H7 (cell line): Measurements from ENCODE around the gene USP2. TPM values are rescaled to one million over a fixed set of nuclear protein-coding genes. Genes with fewer than 3 reads are reported as not detected.

ENCODE experiments used
- DNase-seq: peaks from one replicate; pipeline ENCODE4 v3.0.0; 2012
- H3K27me3 ChIP-seq: 2 replicates; pipeline ENCODE4 v1.6.0; 2011; ENCODE audit warnings: mild to moderate bottlenecking, low read length; ENCODE audit not compliant: control insufficient read depth, insufficient read depth
- H3K36me3 ChIP-seq: replicated peaks from 2 replicates; pipeline ENCODE4 v1.5.1; 2011; ENCODE audit warnings: low read length; ENCODE audit not compliant: control insufficient read depth, insufficient read depth
- H3K4me3 ChIP-seq: 2 replicates; pipeline ENCODE4 v1.5.1; 2011; ENCODE audit warnings: low read depth, mild to moderate bottlenecking, control low read depth, low read length, moderate library complexity; ENCODE audit not compliant: insufficient read depth
- total RNA-seq: library from RNA; depleted of rRNA; stranded (reverse); fragments of >200 nt; shearing (Covaris generic); gene quantifications from 2 replicates; pipeline ENCODE4 v1.2.3, GENCODE V29; 2014

The USP2 gene
- total RNA-seq, 1 experiment from 2014 or later: 2.8 TPM

DNA sequence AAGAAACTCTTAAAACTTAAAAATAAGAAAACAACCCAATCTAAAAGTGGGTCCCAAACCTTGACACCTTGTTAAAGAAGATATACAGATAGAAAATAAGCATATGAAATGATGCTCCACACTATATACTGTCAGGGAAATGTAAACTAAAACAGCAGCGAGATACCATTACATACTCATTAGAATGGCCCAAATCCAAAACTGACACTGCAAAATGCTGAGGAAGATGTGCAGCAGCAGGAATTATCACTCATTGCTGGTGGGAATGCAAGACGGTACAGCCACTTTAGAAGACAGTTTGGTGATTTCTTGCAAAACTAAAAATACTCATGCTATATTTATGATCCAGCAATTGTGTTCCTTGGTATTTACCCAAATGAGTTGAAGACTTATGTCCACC is 52.2 kb downstream of the USP2 start:
- no peak overlapping the region for H3K4me3 ChIP-seq
- no peaks in the 10 kb centered on the region for H3K27me3 ChIP-seq
- no peaks in the 10 kb centered on the region for H3K36me3 ChIP-seq
- no peak for DNase-seq

DNA sequence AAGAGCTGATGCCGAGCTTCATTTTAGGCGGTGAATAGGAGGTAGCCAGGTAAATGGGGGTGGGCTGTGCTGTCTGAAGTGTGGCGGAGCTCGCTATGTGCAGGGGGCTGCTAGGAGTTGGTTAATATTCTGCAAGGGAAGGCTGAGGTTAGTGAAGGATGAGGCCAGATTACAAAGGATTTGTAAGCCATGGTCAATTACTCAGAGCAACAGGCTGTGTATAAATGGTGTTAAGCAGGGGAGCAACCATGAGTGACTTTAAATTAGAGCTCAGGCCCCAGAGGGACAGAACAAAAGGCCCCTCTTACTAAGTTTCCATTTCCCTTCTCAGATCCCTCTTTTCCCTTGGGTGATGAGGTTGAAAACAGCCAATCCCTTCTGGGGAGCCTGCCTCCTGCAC is 57.3 kb downstream of the USP2 start:
- H3K27me3 ChIP-seq: no peaks in the 10 kb centered on the region
- DNase-seq: no peak
- H3K36me3 ChIP-seq: no peaks in the 10 kb centered on the region
- H3K4me3 ChIP-seq: no peak overlapping the region

DNA sequence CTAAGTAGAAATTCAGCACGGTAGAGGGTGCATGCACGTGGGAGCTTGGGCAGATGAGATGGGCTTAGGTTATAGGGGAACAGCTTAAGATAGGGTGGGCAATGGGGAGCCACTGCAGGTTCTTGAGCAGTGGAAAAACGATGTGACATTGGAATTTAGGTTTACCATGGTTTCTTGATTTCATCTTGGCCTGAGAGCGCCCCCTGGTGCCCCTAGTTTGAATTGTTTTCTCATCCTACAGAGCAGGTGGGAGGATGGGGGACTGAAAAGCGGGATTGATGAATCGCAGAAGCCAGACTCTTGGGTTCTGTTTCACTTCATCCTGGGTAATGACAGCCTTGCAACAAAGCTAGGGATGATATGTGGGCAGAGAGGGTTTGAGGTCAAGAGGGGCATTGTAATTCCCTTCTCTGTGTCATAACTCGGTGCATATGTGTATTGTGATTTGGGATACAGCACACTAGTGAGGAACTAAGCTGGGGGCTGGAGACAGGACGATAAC is 57.9 kb downstream of the USP2 start:
- Histone ChIP-seq H3K36me3 (no peaks in the 10 kb centered on the region), H3K4me3 (no peak overlapping the region), H3K27me3 (no peaks in the 10 kb centered on the region)
- peak; percentile 85 for DNase-seq

- no peak for DNase-seq
- no peaks in the 10 kb centered on the region for H3K36me3 ChIP-seq
- no peak overlapping the region for H3K4me3 ChIP-seq
- no peaks in the 10 kb centered on the region for H3K27me3 ChIP-seq
Measured at GRCh38 chr11:119322921-119323531, 58.5 kb downstream of the USP2 start.

GRCh38 chr11:119322360-119322739 is 59.1 kb downstream of the USP2 start:
- Histone ChIP-seq H3K27me3 (no peaks in the 10 kb centered on the region), H3K36me3 (no peaks in the 10 kb centered on the region), H3K4me3 (no peak overlapping the region)
- peak; percentile 46 for DNase-seq

GRCh38 chr11:119320776-119321524 is 60.5 kb downstream of the USP2 start:
- H3K27me3 ChIP-seq: peaks cover 8% of the 10 kb centered on the region
- DNase-seq: peak; percentile 92
- peak overlapping the region; percentile 52 for H3K4me3 ChIP-seq
- H3K36me3 ChIP-seq: no peaks in the 10 kb centered on the region

DNA sequence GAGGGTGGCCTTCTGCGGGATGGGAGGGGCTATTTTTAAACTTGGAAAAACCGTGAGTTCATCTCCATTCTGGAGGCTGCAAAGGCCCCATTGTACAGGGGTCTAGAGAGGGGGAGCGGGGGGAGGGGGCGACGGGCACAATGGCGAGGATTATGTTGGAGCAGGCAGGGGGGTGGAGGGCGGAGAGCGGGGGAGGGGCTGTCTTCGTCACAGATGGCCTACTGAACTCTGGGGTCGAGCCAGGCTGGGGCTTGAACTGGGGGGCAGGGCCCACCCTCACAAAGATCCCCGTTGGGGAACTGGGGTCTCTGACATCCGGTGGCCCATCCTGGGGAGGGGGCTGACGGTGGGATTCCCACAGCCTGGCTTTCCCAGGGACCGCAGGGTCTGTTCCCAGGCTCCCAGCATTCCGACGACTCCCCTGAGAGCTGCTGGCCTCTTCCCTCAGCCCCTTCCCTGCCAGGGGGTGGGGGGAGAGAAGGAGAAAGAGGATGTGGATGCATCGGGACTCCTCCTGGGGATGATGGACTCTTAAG is 61.2 kb downstream of the USP2 start:
- peaks cover 13% of the 10 kb centered on the region for H3K27me3 ChIP-seq
- peak; percentile 85 for DNase-seq
- peak overlapping the region; percentile 52 for H3K4me3 ChIP-seq
- H3K36me3 ChIP-seq: no peaks in the 10 kb centered on the region

DNA sequence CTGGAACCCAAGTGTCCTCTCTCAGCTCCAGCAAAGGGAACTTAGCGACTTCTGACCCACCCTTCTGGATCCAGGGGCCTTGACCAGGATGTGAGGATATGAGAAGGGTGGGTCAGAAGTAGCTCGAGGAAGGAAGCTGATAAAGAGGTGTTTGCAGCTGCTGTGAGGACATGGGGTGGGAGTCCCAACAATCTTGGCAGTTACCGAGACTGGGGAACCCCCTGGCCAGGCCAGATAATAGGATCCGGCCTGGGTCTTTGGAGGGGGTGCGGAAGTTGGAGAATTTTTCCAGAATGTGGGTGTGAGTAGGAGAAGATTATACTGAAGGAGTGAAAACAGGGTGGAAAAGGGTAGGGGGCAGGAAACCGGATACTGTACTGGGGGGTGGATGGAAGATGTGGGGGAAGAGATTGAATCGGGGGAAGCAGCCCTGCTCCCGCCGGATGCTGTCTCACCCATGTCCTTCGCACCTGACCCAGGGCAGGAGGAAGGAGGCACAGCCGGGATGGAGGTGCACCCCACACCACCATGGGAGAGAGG is 61.7 kb downstream of the USP2 start:
- DNase-seq: no peak
- Histone ChIP-seq H3K27me3 (peaks cover 13% of the 10 kb centered on the region), H3K4me3 (no peak overlapping the region), H3K36me3 (no peaks in the 10 kb centered on the region)

- H3K36me3 ChIP-seq: no peaks in the 10 kb centered on the region; the same call in 1 of the 2 replicates
- peaks cover 13% of the 10 kb centered on the region for H3K27me3 ChIP-seq
- no peak overlapping the region for H3K4me3 ChIP-seq
- DNase-seq: peak; percentile 37
Measured at GRCh38 chr11:119319136-119319699, 62.3 kb downstream of the USP2 start.

DNA sequence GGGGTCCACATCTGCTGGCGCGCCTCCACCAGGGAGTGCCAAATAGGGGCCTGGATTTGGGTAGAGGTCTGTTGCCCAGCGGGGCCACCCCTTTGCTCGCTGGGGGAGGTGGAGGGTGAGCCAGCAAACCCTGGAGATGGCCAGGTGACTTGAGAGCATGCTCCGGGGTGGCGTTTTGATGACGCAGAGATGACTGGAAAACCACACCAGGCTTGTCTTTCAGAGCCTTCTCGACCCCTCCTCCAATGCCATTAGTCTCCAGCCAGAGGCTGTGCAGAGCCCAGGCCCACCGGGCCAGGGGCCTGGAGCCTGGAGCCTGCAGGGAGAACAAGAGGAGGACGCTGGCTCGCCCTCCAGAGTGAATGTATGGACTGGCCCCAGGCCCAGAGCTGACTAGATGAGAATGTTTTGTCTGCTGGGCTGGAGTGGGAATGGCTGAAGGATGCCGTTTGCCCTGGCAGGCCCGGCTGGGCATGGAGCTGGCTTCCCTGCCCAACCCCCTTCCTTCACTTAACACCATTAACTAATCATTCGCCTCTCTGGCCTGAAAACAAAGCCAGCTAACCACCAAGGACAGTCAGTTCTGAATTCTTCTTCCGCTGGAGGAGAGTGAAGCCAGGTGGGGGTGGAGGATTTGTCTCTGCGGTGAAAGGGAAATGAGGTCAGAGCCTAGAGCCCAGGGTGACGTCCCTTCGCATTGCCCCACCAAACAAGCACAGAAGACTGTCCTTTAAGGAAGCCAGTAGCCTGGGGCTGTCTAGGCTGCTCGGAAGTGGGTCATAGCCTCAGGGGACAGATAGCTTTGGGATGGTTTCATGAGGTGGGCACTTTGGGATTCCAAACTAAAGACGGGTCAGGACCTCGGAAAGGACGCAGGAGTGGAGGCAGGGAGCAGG is 63.0 kb downstream of the USP2 start:
- peak; percentile 70 for DNase-seq
- H3K4me3 ChIP-seq: no peak overlapping the region
- H3K27me3 ChIP-seq: peaks cover 13% of the 10 kb centered on the region
- H3K36me3 ChIP-seq: no peaks in the 10 kb centered on the region; the same call in 1 of the 2 replicates

GRCh38 chr11:119317592-119318239 is 63.8 kb downstream of the USP2 start:
- peaks cover 13% of the 10 kb centered on the region for H3K27me3 ChIP-seq
- peak overlapping the region; percentile 42 for H3K4me3 ChIP-seq
- peaks cover 2% of the 10 kb centered on the region; the same call in 1 of the 2 replicates for H3K36me3 ChIP-seq
- peak; percentile 62 for DNase-seq

DNA sequence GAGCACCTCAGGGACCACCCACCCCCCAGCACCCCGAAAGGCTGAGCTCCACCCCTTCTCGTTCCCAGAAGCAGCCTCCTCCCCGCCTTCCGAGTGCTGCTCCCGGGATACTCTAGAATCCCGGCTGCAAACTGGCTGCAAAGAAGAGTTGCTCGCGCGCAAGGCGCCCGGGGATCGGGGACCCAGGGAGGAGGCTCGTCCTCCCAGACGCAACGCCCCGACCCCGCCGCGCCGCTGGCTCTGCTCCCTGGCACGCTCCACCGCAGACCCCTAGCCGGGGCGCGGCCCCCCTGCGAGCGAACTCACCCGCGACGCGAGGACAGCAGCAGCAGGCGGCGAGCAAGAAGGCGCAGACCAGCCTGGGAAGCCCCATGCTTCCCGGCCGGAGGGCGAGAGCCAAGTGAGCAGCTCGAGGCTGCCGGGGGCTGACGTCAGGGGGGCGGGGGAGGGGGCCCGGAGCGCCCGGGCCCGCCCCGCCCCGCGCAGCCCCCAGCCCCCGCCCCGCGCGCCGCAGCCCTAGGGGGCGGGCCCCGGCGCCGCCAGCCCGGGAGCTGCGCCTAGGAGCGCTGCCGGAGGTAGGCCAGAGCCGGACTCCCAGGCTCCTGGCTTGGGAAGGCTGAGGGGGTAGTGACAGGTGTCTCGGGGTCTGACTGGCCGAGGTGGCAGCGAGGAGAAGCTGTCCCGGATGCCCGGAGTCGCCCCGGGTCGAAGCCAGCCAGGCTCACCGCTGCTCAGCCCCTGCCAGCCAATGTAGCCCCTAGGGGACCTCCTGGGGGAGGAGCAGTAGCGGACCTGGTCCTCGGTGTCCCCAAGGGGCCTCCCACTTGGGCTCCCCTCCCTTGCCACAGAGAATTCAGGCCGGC is 64.5 kb downstream of the USP2 start, which contains the start of gene MCAM:
Gene MCAM, minus strand, starts transcription at position 402 of the 863 bp plus-strand sequence. Its CDS starts 29 bp downstream, at position 373.
- DNase-seq: peak; percentile 95
- Histone ChIP-seq H3K27me3 (peaks cover 13% of the 10 kb centered on the region), H3K4me3 (peak within 1 kb of the TSS; percentile 75), H3K36me3 (peaks cover 4% of the 10 kb centered on the region)
